Bone marrow (tissue), 2 donors: ENCODE data around the gene CIROP.

Source experiments
- DNase-seq, 2 donors: peaks; one replicate each; lab custom pipeline; 2025; lab: John Stamatoyannopoulos, UW

Gene CIROP

DNA sequence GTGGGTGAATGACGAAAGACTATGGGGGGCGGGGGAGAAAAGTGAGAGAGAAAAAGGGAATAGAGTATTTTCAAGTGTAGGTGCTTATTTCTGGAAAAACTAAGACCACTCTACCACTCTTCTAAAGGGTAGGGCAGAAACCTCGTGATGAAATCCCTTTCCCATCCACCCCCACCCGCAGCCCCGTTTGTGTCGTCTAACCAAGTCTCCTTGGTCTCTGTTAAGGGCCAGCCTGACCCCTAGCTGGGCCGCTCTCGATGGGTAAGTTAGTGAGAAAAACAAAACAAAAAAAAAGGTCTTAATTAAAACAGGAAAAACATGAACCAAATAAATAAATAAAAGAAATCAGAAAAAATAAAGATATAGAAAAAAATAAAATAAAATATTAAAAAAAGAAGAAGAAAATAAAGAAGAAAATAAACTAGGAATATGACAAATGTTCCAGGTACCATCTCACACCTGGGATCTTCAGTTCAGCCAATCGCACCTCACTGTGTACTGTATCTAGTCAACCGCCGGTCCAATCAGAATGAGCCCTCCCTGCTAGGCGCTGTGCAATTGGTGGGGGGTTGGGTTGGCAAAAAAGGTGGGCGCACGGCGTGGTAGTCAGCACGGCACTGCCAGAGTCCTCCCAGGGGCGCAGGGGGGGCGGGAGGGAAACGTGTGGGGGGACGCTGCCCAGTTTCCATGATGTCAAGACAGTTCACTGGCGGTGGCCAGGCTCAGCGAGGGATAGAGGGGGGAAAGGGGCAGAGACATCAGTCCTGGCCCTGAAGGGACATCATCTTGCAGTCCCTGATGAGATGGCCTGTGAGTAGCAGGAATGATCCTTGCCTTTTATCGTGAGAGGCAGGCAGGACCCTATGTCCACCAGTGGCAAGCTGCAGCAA is 37.7 kb downstream of the CIROP start:
- no peak for DNase-seq

GRCh38 chr14:23066368-23066767 is 38.4 kb downstream of the CIROP start:
- DNase-seq: no peak

- no peak for DNase-seq
These were observed 41.2 kb downstream of the CIROP start for GRCh38 chr14:23063601-23064000.

DNA sequence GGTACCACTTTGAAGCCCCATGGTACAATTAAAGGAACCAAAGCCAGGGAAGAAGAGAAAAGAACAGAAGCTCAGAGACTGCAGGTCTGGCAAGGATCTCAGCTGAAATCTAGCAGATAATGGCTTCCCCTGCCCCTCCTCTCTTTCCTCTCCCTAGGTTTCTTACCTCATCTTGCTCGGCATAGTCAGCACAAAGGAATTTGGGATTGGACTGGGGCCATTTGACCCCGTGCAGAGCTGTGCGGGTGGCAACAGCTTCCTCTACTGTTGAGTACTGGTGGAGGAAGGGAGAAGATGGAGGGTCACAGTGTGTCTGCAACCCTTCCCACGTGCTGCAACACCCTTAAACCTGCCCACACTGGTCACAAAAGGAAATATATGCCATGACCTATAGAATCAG is 42.8 kb downstream of the CIROP start:
- DNase-seq: no peak

GRCh38 chr14:23060536-23061260 is 44.1 kb downstream of the CIROP start:
- no peak for DNase-seq

DNA sequence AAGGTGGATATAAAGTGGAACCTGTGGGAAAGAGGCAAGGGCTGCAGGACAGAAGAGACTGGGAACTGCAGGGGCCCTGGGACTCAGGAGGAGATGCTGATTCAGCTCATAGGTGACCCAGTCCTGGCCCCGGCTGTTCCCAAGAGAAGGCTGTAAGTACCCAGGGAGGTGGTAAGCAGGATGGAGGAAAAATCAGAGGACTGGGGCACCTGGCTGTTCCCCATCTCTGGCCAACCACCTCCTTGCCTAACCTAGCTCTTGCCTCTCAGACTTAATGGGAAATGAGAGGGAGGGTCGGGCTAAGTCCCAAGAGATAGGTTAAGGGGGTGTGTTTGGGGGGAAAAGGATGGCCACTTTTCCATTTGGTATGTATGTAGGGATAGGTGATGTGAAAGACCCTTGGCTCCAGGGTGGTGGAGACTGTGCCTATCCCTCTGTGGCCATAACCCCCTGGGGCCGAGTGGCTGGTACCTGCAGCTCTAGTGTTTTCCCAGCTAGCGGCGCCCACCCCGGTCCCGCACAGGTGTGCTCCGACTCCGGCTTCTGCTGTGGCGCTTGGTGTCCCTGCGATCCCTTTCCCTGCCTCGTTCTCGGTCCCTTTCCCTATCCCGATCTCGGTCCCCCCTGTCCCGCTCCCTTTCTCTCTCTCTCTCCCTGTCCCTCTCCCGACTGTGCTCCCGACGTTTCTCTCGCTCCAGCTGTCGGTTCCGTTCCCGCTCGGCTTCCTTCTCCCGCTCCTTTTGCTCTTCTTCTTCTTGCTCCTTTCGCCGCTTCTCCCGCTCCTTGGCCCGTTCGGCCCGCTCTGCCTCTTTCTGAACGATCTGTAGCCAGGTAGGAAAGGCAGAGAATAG is 45.9 kb downstream of the CIROP start:
- DNase-seq: no peak

- DNase-seq: no peak
These were observed 46.8 kb downstream of the CIROP start for GRCh38 chr14:23057757-23058653.

DNA sequence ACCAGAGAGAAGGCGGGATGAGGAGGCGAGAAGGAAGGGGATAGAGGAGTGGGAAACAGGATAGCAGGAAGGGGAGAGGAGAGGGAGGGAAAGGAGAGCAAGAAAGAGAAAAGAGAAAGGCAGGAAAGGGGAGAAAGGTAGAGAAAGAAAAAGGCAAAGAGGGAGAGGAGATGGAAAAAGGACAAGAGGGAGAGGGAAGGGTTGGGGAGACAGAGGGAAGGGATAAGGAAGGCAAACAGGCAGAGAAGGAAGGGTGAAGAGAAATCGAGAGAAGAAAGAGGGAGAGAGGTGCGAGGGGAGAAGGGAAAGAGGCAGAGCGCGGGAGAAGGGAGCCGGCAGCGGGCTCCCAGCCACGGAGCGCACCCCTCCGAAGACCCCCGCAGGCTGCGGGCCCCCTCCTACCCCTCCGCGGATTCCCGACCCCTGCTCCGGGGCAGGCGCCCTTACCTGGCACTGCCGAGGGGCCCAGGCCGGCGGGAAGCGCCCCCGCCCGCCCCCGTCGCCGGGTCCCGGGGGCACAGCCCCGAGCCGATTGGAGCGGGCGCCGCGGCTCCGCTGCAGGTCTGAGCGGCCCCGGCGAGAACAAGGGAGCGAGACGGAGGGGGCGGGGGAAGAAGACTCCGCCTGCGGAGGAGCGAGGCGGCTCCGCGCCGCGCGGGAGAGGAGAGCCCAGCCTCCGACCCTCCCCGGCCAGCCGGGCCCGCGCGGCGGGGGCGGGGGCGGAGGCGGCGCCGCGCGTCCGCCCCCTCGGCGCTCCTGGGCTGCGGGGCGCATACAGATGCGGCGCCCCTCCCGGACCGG is 47.6 kb downstream of the CIROP start, which contains the start of gene CDH24:
Gene CDH24 (minus strand): TSS at position 565 of the 801 bp plus-strand sequence. CDS start 1,787 bp downstream, outside the sequence.
- no peak for DNase-seq

- no peak for DNase-seq
These were observed 48.4 kb downstream of the CIROP start for GRCh38 chr14:23056145-23056955.

- no peak for DNase-seq
These were observed 49.1 kb downstream of the CIROP start for GRCh38 chr14:23055621-23056144.

- DNase-seq: no peak
These were observed 49.6 kb downstream of the CIROP start for GRCh38 chr14:23055147-23055550.

- DNase-seq: no peak
These were observed 50.6 kb downstream of the CIROP start for GRCh38 chr14:23054000-23054811.

DNA sequence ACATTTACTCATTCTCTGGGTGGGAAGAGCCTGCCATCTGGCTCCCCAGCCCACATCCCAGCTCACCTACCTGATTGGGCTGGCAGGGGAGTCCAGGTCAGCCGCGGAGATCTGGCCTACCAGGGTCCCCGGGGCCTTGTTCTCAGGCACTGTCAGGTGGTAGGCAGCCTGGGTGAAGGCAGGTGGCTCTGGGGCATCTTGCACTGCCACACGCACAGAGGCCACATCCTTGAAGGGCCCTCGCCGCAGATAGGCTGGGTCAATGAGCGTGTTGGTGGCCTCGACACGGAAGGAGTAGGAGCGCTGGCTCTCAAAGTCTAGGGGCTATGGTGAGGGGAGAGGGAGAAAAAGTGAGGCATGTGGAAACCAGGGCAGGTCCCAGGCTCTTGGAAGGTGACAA is 51.4 kb downstream of the CIROP start:
- no peak for DNase-seq

GRCh38 chr14:23052671-23053070 is 52.1 kb downstream of the CIROP start:
- DNase-seq: no peak

DNA sequence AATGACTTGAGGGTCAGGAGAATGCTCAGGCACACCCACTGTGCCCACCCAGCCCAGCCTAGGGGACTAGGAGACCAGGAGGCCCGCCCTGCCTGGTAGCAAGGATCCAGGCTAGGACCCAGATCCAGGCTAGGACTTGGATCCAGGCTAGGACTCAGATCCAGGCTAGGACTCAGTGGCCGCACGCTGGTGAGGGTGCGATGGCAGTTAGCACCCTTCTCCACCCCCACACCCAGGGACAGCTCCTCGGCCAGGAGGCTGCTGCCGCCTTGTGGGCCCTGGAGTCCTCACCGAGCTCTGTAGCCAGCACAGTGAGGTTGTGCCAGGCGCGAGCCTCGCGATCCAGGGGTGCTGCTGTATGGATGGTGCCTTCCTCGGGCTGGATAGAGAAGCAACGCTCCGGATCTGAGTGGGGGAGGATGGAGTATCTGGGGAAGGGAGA is 52.6 kb downstream of the CIROP start:
- DNase-seq: no peak

- no peak for DNase-seq
These were observed 53.4 kb downstream of the CIROP start for GRCh38 chr14:23051141-23052057.
